Measurements from ENCODE around the gene MACROD1. TPM values are rescaled to one million over a fixed set of nuclear protein-coding genes. Genes with fewer than 3 reads are reported as not detected.
A peak's percentile ranks its signal among the peaks of the same experiment; 100 is the strongest.

MACROD1 gene
- total and polyA plus RNA-seq, 9 of the 15 experiments (the other 6 are each of a cell fraction or from before 2014, with no cell fraction given), result 1.1 to 60.0 (median 26.4) TPM

DNA sequence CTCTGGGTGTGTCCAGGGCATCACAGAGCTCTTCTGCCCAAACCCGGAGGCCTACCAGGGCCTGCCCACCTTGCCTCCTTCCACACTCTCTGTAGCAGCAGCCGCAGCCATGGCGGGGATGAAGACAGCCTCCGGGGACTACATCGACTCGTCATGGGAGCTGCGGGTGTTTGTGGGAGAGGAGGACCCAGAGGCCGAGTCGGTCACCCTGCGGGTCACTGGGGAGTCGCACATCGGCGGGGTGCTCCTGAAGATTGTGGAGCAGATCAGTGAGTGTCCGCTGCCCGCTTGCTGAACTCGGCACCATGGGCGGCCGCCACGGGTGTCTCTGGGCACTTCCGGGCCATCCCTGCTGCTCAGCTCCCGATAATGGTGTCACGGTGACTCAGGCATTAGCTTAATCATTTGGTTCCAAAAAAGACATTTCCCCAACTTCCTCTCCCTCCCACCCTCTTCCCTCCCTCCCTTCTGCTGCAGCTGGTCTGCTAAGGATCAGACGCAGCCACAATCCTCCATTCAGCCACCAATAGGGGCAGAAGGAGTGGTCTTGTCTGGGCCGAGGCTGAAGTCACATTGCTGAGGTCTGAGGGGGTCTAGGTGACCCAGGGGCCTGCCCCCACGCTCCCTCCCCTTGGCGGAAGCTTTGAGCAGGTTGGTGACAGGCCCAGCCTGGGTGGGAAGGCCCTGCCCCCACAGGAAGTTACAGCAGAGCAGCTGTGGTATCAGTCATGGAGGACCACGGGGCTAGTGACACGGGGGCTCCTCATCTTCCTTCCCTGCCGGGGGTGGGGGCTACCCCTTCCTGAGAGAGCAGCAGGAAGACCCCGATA is 41.6 kb upstream of the MACROD1 start (continued):
- TF ChIP-seq, protein P1, sequence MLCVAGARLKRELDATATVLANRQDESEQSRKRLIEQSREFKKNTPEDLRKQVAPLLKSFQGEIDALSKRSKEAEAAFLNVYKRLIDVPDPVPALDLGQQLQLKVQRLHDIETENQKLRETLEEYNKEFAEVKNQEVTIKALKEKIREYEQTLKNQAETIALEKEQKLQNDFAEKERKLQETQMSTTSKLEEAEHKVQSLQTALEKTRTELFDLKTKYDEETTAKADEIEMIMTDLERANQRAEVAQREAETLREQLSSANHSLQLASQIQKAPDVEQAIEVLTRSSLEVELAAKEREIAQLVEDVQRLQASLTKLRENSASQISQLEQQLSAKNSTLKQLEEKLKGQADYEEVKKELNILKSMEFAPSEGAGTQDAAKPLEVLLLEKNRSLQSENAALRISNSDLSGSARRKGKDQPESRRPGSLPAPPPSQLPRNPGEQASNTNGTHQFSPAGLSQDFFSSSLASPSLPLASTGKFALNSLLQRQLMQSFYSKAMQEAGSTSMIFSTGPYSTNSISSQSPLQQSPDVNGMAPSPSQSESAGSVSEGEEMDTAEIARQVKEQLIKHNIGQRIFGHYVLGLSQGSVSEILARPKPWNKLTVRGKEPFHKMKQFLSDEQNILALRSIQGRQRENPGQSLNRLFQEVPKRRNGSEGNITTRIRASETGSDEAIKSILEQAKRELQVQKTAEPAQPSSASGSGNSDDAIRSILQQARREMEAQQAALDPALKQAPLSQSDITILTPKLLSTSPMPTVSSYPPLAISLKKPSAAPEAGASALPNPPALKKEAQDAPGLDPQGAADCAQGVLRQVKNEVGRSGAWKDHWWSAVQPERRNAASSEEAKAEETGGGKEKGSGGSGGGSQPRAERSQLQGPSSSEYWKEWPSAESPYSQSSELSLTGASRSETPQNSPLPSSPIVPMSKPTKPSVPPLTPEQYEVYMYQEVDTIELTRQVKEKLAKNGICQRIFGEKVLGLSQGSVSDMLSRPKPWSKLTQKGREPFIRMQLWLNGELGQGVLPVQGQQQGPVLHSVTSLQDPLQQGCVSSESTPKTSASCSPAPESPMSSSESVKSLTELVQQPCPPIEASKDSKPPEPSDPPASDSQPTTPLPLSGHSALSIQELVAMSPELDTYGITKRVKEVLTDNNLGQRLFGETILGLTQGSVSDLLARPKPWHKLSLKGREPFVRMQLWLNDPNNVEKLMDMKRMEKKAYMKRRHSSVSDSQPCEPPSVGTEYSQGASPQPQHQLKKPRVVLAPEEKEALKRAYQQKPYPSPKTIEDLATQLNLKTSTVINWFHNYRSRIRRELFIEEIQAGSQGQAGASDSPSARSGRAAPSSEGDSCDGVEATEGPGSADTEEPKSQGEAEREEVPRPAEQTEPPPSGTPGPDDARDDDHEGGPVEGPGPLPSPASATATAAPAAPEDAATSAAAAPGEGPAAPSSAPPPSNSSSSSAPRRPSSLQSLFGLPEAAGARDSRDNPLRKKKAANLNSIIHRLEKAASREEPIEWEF (CRISPR knock-in tag; IDR thresholded peaks at IDR 0.05), result no peak
- peak in 1 of 2 experiments; percentile 77; a peak in 1 of 4 replicates for TF ChIP-seq ARNT (IDR thresholded peaks at IDR 0.05)
- TF ChIP-seq CBFB (CRISPR knock-in tag; IDR thresholded peaks at IDR 0.05), result peak; percentile 30; the same call in 1 of the 2 replicates
- no peak for TF ChIP-seq HES1 (IDR thresholded peaks at IDR 0.05; ENCODE audit: low read depth)
- TF ChIP-seq ZNF140 (CRISPR knock-in tag; IDR thresholded peaks at IDR 0.05), result no peak
- no peak for TF ChIP-seq ZNF76 (CRISPR knock-in tag; IDR thresholded peaks at IDR 0.05; ENCODE audit: borderline replicate concordance)
- peak; percentile 86 for TF ChIP-seq TAF1 (IDR thresholded peaks at IDR 0.05; ENCODE audit: control insufficient read depth, extremely low read depth, insufficient read depth, low read length, severe bottlenecking)
- TF ChIP-seq, protein P2, sequence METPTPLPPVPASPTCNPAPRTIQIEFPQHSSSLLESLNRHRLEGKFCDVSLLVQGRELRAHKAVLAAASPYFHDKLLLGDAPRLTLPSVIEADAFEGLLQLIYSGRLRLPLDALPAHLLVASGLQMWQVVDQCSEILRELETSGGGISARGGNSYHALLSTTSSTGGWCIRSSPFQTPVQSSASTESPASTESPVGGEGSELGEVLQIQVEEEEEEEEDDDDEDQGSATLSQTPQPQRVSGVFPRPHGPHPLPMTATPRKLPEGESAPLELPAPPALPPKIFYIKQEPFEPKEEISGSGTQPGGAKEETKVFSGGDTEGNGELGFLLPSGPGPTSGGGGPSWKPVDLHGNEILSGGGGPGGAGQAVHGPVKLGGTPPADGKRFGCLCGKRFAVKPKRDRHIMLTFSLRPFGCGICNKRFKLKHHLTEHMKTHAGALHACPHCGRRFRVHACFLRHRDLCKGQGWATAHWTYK (CRISPR knock-in tag; IDR thresholded peaks at IDR 0.05), result peak; percentile 50; the same call in 1 of the 2 replicates
- no peak for TF ChIP-seq GMEB1 (CRISPR knock-in tag; IDR thresholded peaks at IDR 0.05)
- no peak for TF ChIP-seq ARHGAP35 (IDR thresholded peaks at IDR 0.05; ENCODE audit: partially characterized antibody)
- TF ChIP-seq BRF1 (IDR thresholded peaks at IDR 0.05; ENCODE audit: borderline replicate concordance, extremely low read depth, insufficient read length), result no peak
- no peak for TF ChIP-seq XRCC5 (IDR thresholded peaks at IDR 0.05; ENCODE audit: low read depth, low read length)
- TF ChIP-seq TAL1 (IDR thresholded peaks at IDR 0.05), result peak; percentile 42
- peak in 1 of 2 experiments; percentile 18; a peak in 2 of 4 replicates for TF ChIP-seq MLLT1 (IDR thresholded peaks at IDR 0.05)
- no peak for TF ChIP-seq HDGF (IDR thresholded peaks at IDR 0.05)
- TF ChIP-seq CBFA2T2 (conservative IDR thresholded peaks at IDR 0.05), result peak; percentile 62
- no peak for TF ChIP-seq ZNF3 (CRISPR knock-in tag; IDR thresholded peaks at IDR 0.05)
